HCT116 (cell line): ENCODE results near the gene NXPH1. TPM values are rescaled to one million over a fixed set of nuclear protein-coding genes. Genes with fewer than 3 reads are reported as not detected.

Experiments used
- ATAC-seq: fragments of 200-7000 bp; cut with Tn5 transposase; 2 replicates; pipeline ENCODE4 v1.9.1; 2020; ENCODE audit warnings: mild to moderate bottlenecking, moderate library complexity
- BruUV-seq: library from RNA; stranded (reverse); fragments of 400-500 nt; replicated peaks from 2 replicates; lab custom pipeline; 2021; lab: Mats Ljungman, UMichigan
- CTCF ChIA-PET: fragments of 300-600 bp; sonication (Branson Sonifier 250); formaldehyde crosslinking; loops from one replicate; lab custom pipeline; 2021; ENCODE audit warnings: antibody characterized with exemption; lab: Charles Lee
- POLR2A ChIA-PET: fragments of 300-600, 350-600 bp; sonication (Branson Sonifier 250); formaldehyde crosslinking; loops from one replicate; lab custom pipeline; 2021; ENCODE audit warnings: antibody characterized with exemption; lab: Charles Lee
- RAD21 ChIA-PET, 2 experiments: fragments of 300-600 bp; sonication (Branson Sonifier 250); formaldehyde crosslinking; loops; one replicate each; lab custom pipeline; 2023; ENCODE audit warnings: low total read pairs in 2 of 2; ENCODE audit not compliant: uncharacterized antibody in 2 of 2, unreplicated experiment in 2 of 2, low non-redundant PET in 1 of 2; lab: Charles Lee
- DNase-seq: peaks from one replicate; pipeline ENCODE4 v3.0.0-alpha.2; 2010; ENCODE audit warnings: low read depth, low spot score
- H2AFZ ChIP-seq: fragments of 200-600 bp; shearing (Covaris generic), sonication (generic); 2 replicates; pipeline ENCODE4 v1.6.1; 2017; ENCODE audit warnings: low read depth, mixed run types, mixed read lengths, antibody characterized with exemption, low read length; ENCODE audit not compliant: poor library complexity, severe bottlenecking
- H3K27ac ChIP-seq: 2 replicates; pipeline ENCODE4 v1.5.1; 2012; ENCODE audit warnings: low read depth, low read length
- H3K27me3 ChIP-seq: fragments of 200-600 bp; sonication (generic); 2 replicates; pipeline ENCODE4 v1.6.1; 2016; ENCODE audit warnings: mixed run types, low read length, mixed read lengths; ENCODE audit not compliant: insufficient read depth
- H3K36me3 ChIP-seq, 2 experiments: fragments of 200-500 bp in 1 of 2; fragments of 200-600 bp in 1 of 2; sonication (Bioruptor generic) in 1 of 2; sonication (generic) in 1 of 2; 2 replicates each; pipeline versions ENCODE4 v1.5.1 to v1.6.1; 2014 to 2016; ENCODE audit warnings: low read length in 2 of 2, inconsistent platforms in 1 of 2, mixed read lengths in 1 of 2, mixed run types in 1 of 2; ENCODE audit not compliant: insufficient read depth in 2 of 2, control insufficient read depth in 1 of 2
- H3K4me1 ChIP-seq, 2 experiments: fragments of 200-600 bp in 1 of 2; sonication (generic) in 1 of 2; 2 replicates each; pipeline versions ENCODE4 v1.5.1 to v1.6.1; 2012 to 2017; ENCODE audit warnings: low read length in 2 of 2, inconsistent platforms in 1 of 2, mild to moderate bottlenecking in 1 of 2, mixed read lengths in 1 of 2, mixed run types in 1 of 2, moderate library complexity in 1 of 2; ENCODE audit not compliant: insufficient read depth in 2 of 2, control insufficient read depth in 1 of 2
- H3K4me2 ChIP-seq: fragments of 200-600 bp; sonication (generic); 2 replicates; pipeline ENCODE4 v1.6.1; 2017; ENCODE audit warnings: mixed run types, low read length, mixed read lengths
- H3K4me3 ChIP-seq, 2 experiments: fragments of 200-600 bp in 1 of 2; sonication (generic) in 1 of 2; replicated peaks in 1 of 2; 2 replicates each; pipeline ENCODE4 v1.5.1; 2011 to 2016; ENCODE audit warnings: low read length in 2 of 2, control low read depth in 1 of 2, low read depth in 1 of 2, mild to moderate bottlenecking in 1 of 2, mixed read lengths in 1 of 2, mixed run types in 1 of 2
- H3K79me2 ChIP-seq: fragments of 200-600 bp; sonication (generic); 2 replicates; pipeline ENCODE4 v1.6.1; 2017; ENCODE audit warnings: mild to moderate bottlenecking, mixed run types, low read length, moderate library complexity, mixed read lengths; ENCODE audit not compliant: insufficient read depth
- H3K9ac ChIP-seq: fragments of 200-600 bp; sonication (generic); 2 replicates; pipeline ENCODE4 v1.6.1; 2016; ENCODE audit warnings: low read length, mixed read lengths
- H3K9me2 ChIP-seq: fragments of 200-600 bp; sonication (generic), shearing (Covaris generic); 2 replicates; pipeline ENCODE4 v1.6.1; 2017; ENCODE audit warnings: mixed run types, mild to moderate bottlenecking, moderate library complexity; ENCODE audit not compliant: insufficient read depth
- H3K9me3 ChIP-seq, 2 experiments: fragments of 200-500 bp in 1 of 2; fragments of 200-600 bp in 1 of 2; sonication (Bioruptor generic) in 1 of 2; sonication (generic) in 1 of 2; 2 replicates each; pipeline ENCODE4 v1.6.1; 2014 to 2017; ENCODE audit warnings: low read length in 2 of 2, mixed read lengths in 2 of 2, inconsistent platforms in 1 of 2, low read depth in 1 of 2, mild to moderate bottlenecking in 1 of 2, mixed run types in 1 of 2, moderate library complexity in 1 of 2; ENCODE audit not compliant: control insufficient read depth in 1 of 2, insufficient read depth in 1 of 2
- H4K20me1 ChIP-seq: fragments of 200-600 bp; sonication (generic), shearing (Covaris generic); 2 replicates; pipeline ENCODE4 v1.6.1; 2017; ENCODE audit warnings: mixed run types, mild to moderate bottlenecking, moderate library complexity; ENCODE audit not compliant: insufficient read depth
- ATF3 ChIP-seq: IDR thresholded peaks from 2 replicates; pipeline ENCODE4 v1.6.1; 2012
- CBX3 ChIP-seq: IDR thresholded peaks from 2 replicates; pipeline ENCODE4 v1.6.1; 2012; ENCODE audit warnings: low read depth
- CTCF ChIP-seq, 3 experiments: fragments of 200-600 bp in 1 of 3; sonication (generic) in 1 of 3; IDR thresholded peaks in 2 of 3; conservative IDR thresholded peaks in 1 of 3; 2 replicates each; pipeline ENCODE4 v1.5.1; 2012 to 2017; ENCODE audit warnings: low read depth in 2 of 3, low read length in 2 of 3, antibody characterized with exemption in 1 of 3, borderline replicate concordance in 1 of 3, control low read depth in 1 of 3, mild to moderate bottlenecking in 1 of 3, mixed read lengths in 1 of 3, mixed run types in 1 of 3, moderate library complexity in 1 of 3; ENCODE audit not compliant: insufficient read depth in 1 of 3
- ELF1 ChIP-seq: IDR thresholded peaks from 2 replicates; pipeline ENCODE4 v1.6.1; 2012; ENCODE audit warnings: low read depth, borderline replicate concordance
- EZH2phosphoT487 ChIP-seq: fragments of 200-600 bp; IDR thresholded peaks from 2 replicates; pipeline ENCODE4 v1.6.1; 2018; ENCODE audit warnings: antibody characterized with exemption, borderline replicate concordance
- FOSL1 ChIP-seq: IDR thresholded peaks from 2 replicates; pipeline ENCODE4 v1.6.1; 2012; ENCODE audit warnings: low read depth
- JUND ChIP-seq: IDR thresholded peaks from 2 replicates; pipeline ENCODE4 v1.6.1; 2012
- POLR2A ChIP-seq: IDR thresholded peaks from 2 replicates; pipeline ENCODE4 v1.7.0; 2011; ENCODE audit warnings: borderline replicate concordance; ENCODE audit not compliant: insufficient read depth, insufficient read length; ENCODE audit errors: extremely low read depth
- POLR2AphosphoS5 ChIP-seq: IDR thresholded peaks from 2 replicates; pipeline ENCODE4 v1.6.1; 2011; ENCODE audit warnings: mild to moderate bottlenecking, low read depth, low read length, moderate library complexity
- RAD21 ChIP-seq: IDR thresholded peaks from 2 replicates; pipeline ENCODE4 v1.6.1; 2012; ENCODE audit warnings: low read depth, mild to moderate bottlenecking
- SIN3A ChIP-seq: IDR thresholded peaks from 2 replicates; pipeline ENCODE4 v1.6.1; 2012; ENCODE audit warnings: low read depth
- SRF ChIP-seq: IDR thresholded peaks from 2 replicates; pipeline ENCODE4 v1.6.1; 2012; ENCODE audit warnings: low read depth
- ZBTB33 ChIP-seq: IDR thresholded peaks from 2 replicates; pipeline ENCODE4 v1.6.1; 2011; ENCODE audit warnings: mild to moderate bottlenecking, low read length, moderate library complexity; ENCODE audit not compliant: insufficient replicate concordance; ENCODE audit errors: extremely low read depth
- ZFX ChIP-seq: fragments of 450-650 bp; IDR thresholded peaks from 2 replicates; pipeline ENCODE4 v1.6.1; 2017
- ZNF274 ChIP-seq: fragments of 200-500 bp; sonication (Bioruptor generic); IDR thresholded peaks from 2 replicates; pipeline ENCODE4 v1.6.1; 2014; ENCODE audit warnings: mild to moderate bottlenecking, low read depth, low read length, inconsistent platforms
- intact Hi-C: fragments of 100-400 bp; cut with micrococcal nuclease; formaldehyde crosslinking; loops from 2 replicates; pipeline ENCODE4 v1.10.0; 2022
- total RNA-seq: library from RNA; stranded (reverse); gene quantifications from one replicate; pipeline ENCODE4 v1.2.1, GENCODE V29; 2021; ENCODE audit not compliant: unreplicated experiment

Gene NXPH1
- total RNA-seq, 1 experiment from 2014 or later, result 0.17 TPM

- no peaks in the 10 kb centered on the region for H3K36me3 ChIP-seq
- no peak overlapping the region for H2AFZ ChIP-seq
- no peaks in the 10 kb centered on the region for H4K20me1 ChIP-seq
- intact Hi-C loops, result no loop called here
- H3K79me2 ChIP-seq, result no peaks in the 10 kb centered on the region
- DNase-seq, result no peak
- TF ChIP-seq POLR2AphosphoS5, result no peak
- TF ChIP-seq CTCF (IDR thresholded peaks at IDR 0.05 in 2 of 3, conservative IDR thresholded peaks at IDR 0.05 in 1 of 3; ENCODE audit: borderline replicate concordance in 1 of 3, insufficient read depth in 1 of 3, low read depth in 2 of 3, low read length in 2 of 3), result no peak
- H3K27me3 ChIP-seq, result no peaks in the 10 kb centered on the region
- no peak for ATAC-seq
- no peaks in the 10 kb centered on the region for H3K9me3 ChIP-seq
- H3K27ac ChIP-seq, result no peak overlapping the region
- no peaks in the 10 kb centered on the region for H3K9me2 ChIP-seq
- BruUV-seq, result no TSS peak
- H3K4me2 ChIP-seq, result no peak overlapping the region
- RAD21 ChIA-PET, result no interaction called here
- POLR2A ChIA-PET, result no interaction called here
- CTCF ChIA-PET, result no interaction called here
- H3K4me3 ChIP-seq, result no peak overlapping the region
- no peaks in the 10 kb centered on the region for H3K4me1 ChIP-seq
- H3K9ac ChIP-seq, result no peak overlapping the region
Observed at GRCh38 chr7:8590791-8591190, 157.4 kb downstream of the NXPH1 start.

- H3K9ac ChIP-seq, result no peak overlapping the region
- no peak overlapping the region for H3K4me2 ChIP-seq
- H3K36me3 ChIP-seq, result no peaks in the 10 kb centered on the region
- no peaks in the 10 kb centered on the region for H4K20me1 ChIP-seq
- ATAC-seq (no peak), DNase-seq (no peak)
- H3K79me2 ChIP-seq, result no peaks in the 10 kb centered on the region
- ChIA-PET RAD21 (no interaction called here), POLR2A (no interaction called here), CTCF (no interaction called here)
- no peaks in the 10 kb centered on the region for H3K9me2 ChIP-seq
- H3K27ac ChIP-seq, result no peak overlapping the region
- no peaks in the 10 kb centered on the region for H3K4me1 ChIP-seq
- no peaks in the 10 kb centered on the region for H3K9me3 ChIP-seq
- no peak overlapping the region for H2AFZ ChIP-seq
- intact Hi-C loops, result no loop called here
- no peak overlapping the region for H3K4me3 ChIP-seq
- no TSS peak for BruUV-seq
- no peaks in the 10 kb centered on the region for H3K27me3 ChIP-seq
- no peak for TF ChIP-seq POLR2A
- no peak for TF ChIP-seq ZFX
- TF ChIP-seq ZBTB33, result no peak
- no peak for TF ChIP-seq POLR2AphosphoS5
- no peak for TF ChIP-seq ZNF274
- no peak for TF ChIP-seq ATF3
- no peak for TF ChIP-seq CTCF (IDR thresholded peaks at IDR 0.05 in 2 of 3, conservative IDR thresholded peaks at IDR 0.05 in 1 of 3; ENCODE audit: borderline replicate concordance in 1 of 3, insufficient read depth in 1 of 3, low read depth in 2 of 3, low read length in 2 of 3)
- no peak for TF ChIP-seq EZH2phosphoT487
- no peak for TF ChIP-seq JUND
- TF ChIP-seq SIN3A, result no peak
- no peak for TF ChIP-seq SRF
- TF ChIP-seq FOSL1, result no peak
- TF ChIP-seq RAD21, result no peak
- no peak for TF ChIP-seq ELF1
- no peak for TF ChIP-seq CBX3
Observed at GRCh38 chr7:8591289-8591688, 157.9 kb downstream of the NXPH1 start.
